Measurements from ENCODE around the gene DCST1.

Gene DCST1

GRCh38 chr1:155044812-155045657, 11.4 kb downstream of the DCST1 start:
- H3K4me3 ChIP-seq (ENCODE audit: low read depth, low read length): no peak overlapping the region
- peak; percentile 79 for DNase-seq (ENCODE audit: low read depth)
- TF ChIP-seq MAX (IDR thresholded peaks at IDR 0.05; ENCODE audit: low read depth, low read length) (peak; percentile 8; the same call in 1 of the 2 replicates), CTCF (IDR thresholded peaks at IDR 0.05; ENCODE audit: low read depth, low read length) (peak; percentile 64), MYC (IDR thresholded peaks at IDR 0.05; ENCODE audit: low read depth, low read length) (no peak)

- H3K4me3 ChIP-seq (ENCODE audit: low read depth, low read length): no peak overlapping the region
- no peak for TF ChIP-seq CTCF (IDR thresholded peaks at IDR 0.05; ENCODE audit: low read depth, low read length)
- no peak for TF ChIP-seq MAX (IDR thresholded peaks at IDR 0.05; ENCODE audit: low read depth, low read length)
- TF ChIP-seq POLR2A (IDR thresholded peaks at IDR 0.05; ENCODE audit: extremely low read depth, insufficient read length): no peak
- no peak for TF ChIP-seq MYC (IDR thresholded peaks at IDR 0.05; ENCODE audit: low read depth, low read length)
- no peak for DNase-seq (ENCODE audit: low read depth)
Measured at GRCh38 chr1:155048449-155049334, 15.1 kb downstream of the DCST1 start.

GRCh38 chr1:155049651-155050559, 16.3 kb downstream of the DCST1 start:
- no peak for DNase-seq (ENCODE audit: low read depth)
- peak overlapping the region; percentile 70 for H3K4me3 ChIP-seq (ENCODE audit: low read depth, low read length)
- no peak for TF ChIP-seq CTCF (IDR thresholded peaks at IDR 0.05; ENCODE audit: low read depth, low read length)
- no peak; the same call in 1 of the 2 replicates for TF ChIP-seq MAX (IDR thresholded peaks at IDR 0.05; ENCODE audit: low read depth, low read length)
- TF ChIP-seq MYC (IDR thresholded peaks at IDR 0.05; ENCODE audit: low read depth, low read length): no peak
- no peak for TF ChIP-seq POLR2A (IDR thresholded peaks at IDR 0.05; ENCODE audit: extremely low read depth, insufficient read length)

GRCh38 chr1:155050560-155051341, 17.1 kb downstream of the DCST1 start, which contains the start of gene ADAM15:
Gene ADAM15, plus strand, starts transcription at chr1:155051316. Its CDS starts 71 bp downstream, at chr1:155051387.
- peak within 1 kb of the TSS; percentile 71 for H3K4me3 ChIP-seq (ENCODE audit: low read depth, low read length)
- TF ChIP-seq MAX (IDR thresholded peaks at IDR 0.05; ENCODE audit: low read depth, low read length): no peak; the same call in 1 of the 2 replicates
- peak; percentile 78 for TF ChIP-seq POLR2A (IDR thresholded peaks at IDR 0.05; ENCODE audit: extremely low read depth, insufficient read length)
- peak; percentile 79 for TF ChIP-seq CTCF (IDR thresholded peaks at IDR 0.05; ENCODE audit: low read depth, low read length)
- TF ChIP-seq MYC (IDR thresholded peaks at IDR 0.05; ENCODE audit: low read depth, low read length): no peak
- peak; percentile 89 for DNase-seq (ENCODE audit: low read depth)
